GM23248 (cell line): ENCODE measurements around the gene FSIP2.

Source experiments
- EZH2 ChIP-seq: fragments of 200-600 bp; sonication (generic); IDR thresholded peaks from 2 replicates; pipeline ENCODE4 v1.6.1; 2018; ENCODE audit warnings: antibody characterized with exemption, mild to moderate bottlenecking; ENCODE audit not compliant: insufficient read depth, poor library complexity, severe bottlenecking
- EZH2phosphoT487 ChIP-seq: fragments of 200-600 bp; sonication (generic); IDR thresholded peaks from 2 replicates; pipeline ENCODE4 v1.6.1; 2018; ENCODE audit warnings: antibody characterized with exemption, moderate library complexity, mild to moderate bottlenecking, low read depth; ENCODE audit not compliant: insufficient read depth

DNA sequence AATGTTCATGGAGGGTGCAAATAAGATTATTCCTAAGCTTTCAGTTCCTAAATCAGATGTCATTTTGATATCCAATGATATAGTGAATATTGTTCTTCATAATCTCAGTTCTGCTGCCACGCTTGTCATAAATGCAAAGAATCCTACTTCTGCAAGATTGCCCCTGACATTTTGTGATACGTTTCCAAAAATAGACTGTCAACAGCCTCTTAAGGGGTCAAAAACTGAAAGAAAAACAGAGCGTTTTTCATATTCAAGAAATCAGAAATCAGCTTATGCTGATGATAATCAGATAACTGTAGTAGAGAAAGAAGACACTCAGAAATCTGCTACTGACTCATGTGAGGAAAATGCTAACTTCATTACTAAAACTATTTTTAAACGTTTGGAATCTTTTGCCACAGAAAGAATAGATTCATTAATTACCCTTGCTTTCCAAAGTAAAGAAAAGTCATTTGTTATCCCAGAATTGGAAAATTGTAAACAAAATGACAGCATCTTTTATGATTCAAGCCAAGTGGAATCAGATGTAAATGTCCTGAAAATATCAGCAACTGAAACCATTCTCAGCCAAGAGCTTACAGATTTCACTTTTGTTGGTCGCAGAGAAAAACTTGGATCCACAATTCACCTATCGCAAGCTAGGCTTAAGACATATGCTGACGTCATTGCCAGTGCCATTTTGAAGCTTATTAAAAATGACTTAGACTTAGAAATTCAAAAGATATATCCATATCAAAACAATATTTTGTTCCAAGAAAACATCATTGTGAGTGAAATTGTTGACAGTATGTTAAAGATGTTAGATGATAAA is 55.1 kb downstream of the FSIP2 start:
- TF ChIP-seq EZH2phosphoT487 = no peak
- no peak for TF ChIP-seq EZH2
